ENCODE data around the gene TMEM97.
"Not testable (repeated sequence)": the region's sequence is repeated elsewhere in the genome, so short reads cannot be mapped to it uniquely, and the experiment has no call there.

Gene TMEM97

GRCh38 chr17:28338769-28339212 is 19.8 kb downstream of the TMEM97 start:
- not testable (repeated sequence) for DNase-seq

DNA sequence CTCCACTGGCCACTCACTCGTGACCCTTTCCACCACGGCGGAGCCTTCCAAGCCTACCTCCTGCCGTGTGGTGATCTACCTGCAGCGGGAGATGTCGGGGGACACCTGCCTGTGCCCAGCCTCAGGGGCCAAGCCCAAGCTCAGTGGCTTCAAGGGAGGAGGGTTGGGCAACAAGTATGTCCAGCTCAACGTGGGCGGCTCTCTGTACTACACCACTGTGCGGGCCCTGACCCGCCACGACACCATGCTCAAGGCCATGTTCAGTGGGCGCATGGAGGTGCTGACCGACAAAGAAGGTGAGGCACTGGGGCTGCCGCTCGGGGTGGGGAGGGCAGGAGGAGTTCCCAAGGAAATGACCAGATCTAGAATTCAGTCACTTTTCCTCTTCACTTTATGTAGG is 20.4 kb downstream of the TMEM97 start:
- no peak for DNase-seq

DNA sequence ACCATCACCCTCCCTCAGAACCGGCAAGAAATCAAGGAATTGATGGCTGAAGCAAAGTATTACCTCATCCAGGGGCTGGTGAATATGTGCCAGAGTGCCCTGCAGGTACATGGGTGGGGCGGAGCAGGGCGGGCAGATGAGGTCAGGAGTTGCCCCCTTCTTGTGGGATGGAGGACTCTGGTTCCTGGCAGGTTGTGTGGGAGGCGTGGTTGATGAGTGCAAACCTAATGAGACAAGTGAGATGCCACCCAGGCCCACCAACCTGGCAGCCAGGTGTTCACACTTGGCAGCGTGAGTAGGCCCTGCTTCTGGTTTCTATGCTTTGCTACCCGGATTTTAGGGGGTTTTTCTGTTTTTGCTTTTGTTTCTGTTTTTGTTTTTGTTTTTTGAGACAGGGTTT is 21.4 kb downstream of the TMEM97 start:
- no peak for DNase-seq

DNA sequence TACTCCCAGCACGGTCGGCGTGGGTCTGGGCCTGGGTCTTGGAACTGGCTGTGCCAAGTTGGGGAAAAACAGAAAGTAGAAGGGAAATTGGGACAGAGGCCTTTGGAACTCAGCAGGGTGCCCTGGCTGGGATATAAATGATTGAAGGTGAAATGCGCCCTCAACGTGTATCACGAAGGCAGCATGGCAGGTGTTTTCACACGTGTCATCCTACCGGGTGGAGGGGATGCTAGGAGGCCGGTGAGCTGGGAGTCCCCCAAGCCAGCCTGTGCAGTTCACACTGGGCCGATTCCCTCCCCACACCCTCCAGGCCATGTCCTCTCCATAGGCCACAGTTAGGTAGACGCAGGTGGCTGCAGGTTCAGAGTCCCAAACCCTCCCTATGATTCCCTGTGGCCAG is 22.5 kb downstream of the TMEM97 start:
- DNase-seq = no peak

DNA sequence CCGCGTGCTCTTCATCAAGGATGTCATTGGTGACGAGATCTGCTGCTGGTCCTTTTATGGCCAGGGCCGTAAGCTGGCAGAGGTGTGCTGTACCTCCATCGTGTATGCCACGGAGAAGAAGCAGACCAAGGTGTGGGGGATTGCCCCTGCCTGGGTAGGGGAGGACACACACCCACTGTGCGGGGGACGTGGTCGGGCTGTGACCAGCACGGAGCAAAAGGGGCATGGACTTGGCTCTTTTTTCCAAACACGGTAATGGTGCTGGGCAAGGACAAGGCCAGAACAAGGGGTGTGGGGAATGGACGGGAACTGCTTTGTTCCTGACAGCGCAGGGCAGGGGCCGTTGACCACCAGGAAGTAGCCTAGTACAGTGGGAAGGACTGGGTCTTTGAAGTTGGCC is 23.3 kb downstream of the TMEM97 start:
- no peak for DNase-seq

- no peak for DNase-seq
Observed at GRCh38 chr17:28343491-28343932, 24.5 kb downstream of the TMEM97 start.

- no peak for DNase-seq
Observed at GRCh38 chr17:28344011-28344410, 25.0 kb downstream of the TMEM97 start.

DNA sequence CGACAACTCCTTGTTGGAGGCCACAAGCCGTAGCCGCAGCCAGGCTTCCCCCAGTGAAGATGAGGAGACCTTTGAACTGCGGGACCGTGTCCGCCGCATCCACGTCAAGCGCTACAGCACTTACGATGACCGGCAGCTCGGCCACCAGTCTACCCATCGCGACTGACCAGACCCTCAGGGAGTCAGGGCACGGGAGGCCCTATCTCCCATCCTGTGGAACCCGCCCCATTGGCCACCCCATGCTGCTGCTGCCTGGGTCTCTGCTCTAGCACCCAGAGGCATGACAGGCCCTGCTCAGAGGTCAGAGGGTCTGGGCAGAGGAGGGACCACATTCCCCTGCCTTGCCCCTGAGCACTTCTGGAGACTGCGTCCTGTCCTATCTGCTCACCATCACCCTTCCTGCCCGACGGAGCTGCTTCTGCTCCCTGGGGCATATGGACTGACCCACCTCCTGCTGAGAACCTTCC is 25.5 kb downstream of the TMEM97 start:
- DNase-seq = no peak

GRCh38 chr17:28345419-28346198 is 26.6 kb downstream of the TMEM97 start:
- DNase-seq = no peak

DNA sequence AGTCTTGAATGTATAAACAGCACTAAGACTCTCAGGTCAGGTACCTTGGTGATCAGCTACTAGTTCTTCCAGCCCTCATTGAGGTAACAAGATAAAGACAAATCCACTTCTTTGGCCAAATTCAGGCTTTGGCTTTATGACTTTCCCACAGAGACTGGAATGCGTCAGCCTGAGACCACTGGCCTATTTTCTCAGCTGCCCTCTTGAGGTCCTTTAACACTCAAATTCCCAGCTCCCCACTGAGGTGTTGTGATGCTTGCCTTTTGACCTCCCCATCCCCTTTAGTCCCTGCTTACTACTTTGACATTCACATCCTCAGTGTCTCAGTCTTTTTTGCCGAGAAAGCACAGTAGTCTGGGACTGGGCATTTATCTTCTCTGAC is 27.2 kb downstream of the TMEM97 start:
- DNase-seq = no peak

DNA sequence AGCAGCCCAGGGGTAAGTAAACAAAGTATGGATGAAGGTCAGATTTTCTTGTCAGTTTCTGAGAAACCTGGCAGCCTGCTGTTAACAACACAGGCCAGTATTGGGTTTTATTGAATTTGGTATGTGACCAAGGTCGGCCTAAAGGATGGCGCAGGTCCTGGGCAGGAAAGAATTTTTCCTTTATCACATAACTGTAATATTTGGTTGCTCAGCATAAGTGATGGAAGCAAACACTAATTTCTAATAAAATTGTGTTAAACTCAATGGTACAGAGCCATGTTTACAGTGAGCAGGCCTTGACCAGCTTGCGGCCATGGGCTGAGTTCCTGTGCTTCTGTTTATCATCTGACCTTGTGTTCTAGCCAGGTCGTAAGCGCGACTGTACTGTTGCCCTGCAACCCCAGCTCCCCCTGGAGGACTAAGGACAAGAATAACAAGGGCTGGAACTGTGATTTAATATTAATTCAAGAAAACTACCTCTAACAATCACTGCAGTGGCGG is 27.8 kb downstream of the TMEM97 start:
- no peak for DNase-seq

- peak; percentile 51 for DNase-seq
Observed at GRCh38 chr17:28347261-28347891, 28.4 kb downstream of the TMEM97 start.

- no peak for DNase-seq
Observed at GRCh38 chr17:28348979-28349378, 30.0 kb downstream of the TMEM97 start.

- DNase-seq = no peak
Observed at GRCh38 chr17:28350271-28350670, 31.3 kb downstream of the TMEM97 start.

DNA sequence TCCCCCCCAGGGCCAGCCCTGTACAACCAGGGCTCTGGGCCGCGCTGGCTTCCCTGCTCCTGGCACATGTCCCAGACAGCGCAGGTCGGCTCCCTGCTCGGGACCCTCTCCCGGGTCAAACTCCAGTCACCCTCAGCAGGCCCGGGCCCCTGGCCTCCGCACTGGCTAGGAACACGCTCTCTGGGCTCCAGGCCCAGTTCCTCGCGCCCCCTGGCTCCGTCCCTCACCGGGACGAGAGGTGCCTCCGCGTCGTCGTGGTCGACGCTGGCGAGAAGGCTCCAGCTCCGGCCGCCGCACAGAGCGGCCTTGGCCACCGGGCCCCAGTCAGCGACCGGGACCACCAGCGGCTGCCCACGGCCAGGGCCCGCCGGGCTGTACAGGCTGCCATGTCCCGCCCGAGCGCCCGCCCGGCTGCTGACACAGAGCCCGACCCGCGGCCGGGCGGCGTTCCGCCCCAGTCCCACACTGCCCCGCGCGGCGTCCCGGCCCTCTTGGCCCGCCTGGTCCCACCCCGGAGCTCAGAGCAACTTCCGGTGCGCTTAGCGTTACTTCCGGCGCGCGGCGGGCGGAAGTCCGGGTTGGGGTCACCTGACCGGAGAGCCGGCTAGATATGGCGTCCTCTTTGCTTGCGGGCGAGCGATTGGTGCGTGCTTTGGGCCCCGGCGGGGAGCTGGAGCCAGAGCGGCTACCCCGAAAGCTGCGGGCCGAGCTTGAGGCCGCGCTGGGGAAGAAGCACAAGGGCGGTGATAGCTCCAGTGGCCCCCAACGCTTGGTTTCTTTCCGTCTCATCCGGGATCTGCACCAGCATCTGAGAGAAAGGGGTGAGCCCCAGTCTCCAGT is 38.3 kb downstream of the TMEM97 start, which contains the start of gene POLDIP2:
Gene POLDIP2, minus strand, starts transcription at position 467 of the 840 bp plus-strand sequence. Its CDS starts 79 bp downstream, at position 388.
- peak; percentile 92 for DNase-seq

GRCh38 chr17:28357901-28358197 is 38.8 kb downstream of the TMEM97 start:
- no peak for DNase-seq

DNA sequence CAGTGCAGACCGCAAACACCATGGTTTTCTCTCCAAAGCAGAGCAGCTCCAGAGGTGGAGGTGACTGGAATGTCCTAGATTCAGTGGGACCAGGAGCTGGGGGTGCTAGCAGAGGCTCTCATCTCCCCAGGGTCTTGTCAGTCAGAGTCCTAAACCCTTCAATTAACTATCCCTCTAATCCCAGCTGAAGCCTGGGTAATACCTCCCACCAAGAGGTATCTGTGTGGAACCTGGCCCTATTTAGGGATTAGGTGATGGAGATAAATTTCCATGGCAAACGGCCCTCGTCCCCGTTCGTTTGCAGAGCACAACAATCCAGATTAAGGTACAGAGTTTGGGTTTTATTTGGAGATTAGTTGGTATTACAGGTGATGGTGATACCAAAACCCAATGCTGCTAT is 44.2 kb downstream of the TMEM97 start:
- no peak for DNase-seq

DNA sequence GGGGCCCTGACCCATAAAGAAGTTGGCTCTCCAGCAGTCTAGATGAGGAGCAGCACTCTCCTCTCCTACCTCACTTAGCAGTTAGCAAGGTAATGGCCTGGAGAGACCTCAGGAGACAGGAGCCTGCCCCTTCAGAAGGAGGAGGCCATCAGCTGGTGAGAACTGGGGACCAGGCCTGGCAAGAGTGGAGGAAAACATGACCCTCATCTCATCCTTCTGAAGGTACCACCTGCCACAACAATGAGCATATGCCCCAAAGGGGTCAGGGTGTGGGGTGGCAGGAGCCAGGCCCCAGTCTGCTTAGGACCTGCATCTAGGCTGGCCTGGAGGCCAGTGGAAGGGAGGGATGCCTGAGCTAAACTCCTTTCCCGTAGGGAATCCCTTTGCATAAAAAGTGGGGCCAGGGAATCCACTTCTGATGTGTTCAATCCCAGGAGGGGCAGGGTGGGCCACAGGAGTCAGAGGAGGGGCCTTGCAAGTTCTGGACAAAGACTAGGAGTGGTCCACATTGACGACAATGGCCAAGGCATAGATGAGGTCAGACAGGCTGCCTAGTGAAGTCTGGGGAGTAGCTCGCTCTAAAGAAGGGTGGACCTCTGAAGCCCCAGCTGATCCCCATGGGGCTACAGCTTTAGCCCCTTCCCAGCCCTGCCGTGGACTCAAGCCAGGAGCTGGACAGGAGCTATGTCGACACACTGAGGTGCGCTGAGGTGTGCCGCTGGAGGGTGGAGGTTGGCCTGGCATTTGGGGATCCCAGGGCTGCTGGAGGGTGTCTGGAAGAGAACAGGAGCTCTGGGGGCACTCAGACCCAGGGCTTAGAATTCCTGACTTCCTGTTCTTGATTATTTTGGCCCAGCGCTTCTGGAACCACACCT is 45.0 kb downstream of the TMEM97 start:
- DNase-seq = no peak

DNA sequence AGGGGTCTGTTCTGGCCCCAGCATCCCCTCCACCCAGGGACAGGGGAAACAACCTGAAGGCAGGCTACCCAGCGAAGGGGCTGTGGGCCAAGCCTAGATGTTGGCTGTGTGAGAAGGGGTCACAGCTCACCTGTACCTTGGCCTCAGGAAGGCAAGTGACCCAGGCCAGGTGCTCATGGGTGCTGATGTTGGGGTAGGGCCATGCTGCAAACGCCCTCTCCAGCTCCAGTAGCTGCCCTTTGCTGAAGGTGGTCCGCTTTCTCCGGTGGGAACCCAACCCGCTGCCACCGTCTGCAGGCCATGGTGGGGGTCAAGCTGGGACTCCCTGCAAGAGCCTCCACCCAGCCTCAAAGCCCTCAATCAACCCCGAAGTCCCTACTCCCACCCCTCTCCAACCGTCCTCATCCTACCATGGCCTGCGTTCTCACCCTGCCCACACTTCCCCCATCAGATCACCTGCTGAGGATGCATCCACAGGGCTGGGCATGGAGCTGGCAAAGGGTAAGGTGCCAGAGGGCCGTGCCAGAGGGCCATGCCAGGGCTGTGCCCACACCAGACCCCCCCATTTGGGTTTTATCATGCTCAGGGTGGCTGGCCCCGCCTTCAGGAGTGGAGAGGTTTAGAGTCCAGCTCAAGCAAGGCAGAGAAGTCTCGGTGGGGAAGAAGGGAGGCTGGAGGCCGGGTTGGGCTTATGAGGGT is 45.8 kb downstream of the TMEM97 start, which contains the start of gene SEBOX:
Gene SEBOX, minus strand, starts transcription at position 535 of the 699 bp plus-strand sequence. Its CDS starts 48 bp downstream, at position 487.
- no peak for DNase-seq

DNA sequence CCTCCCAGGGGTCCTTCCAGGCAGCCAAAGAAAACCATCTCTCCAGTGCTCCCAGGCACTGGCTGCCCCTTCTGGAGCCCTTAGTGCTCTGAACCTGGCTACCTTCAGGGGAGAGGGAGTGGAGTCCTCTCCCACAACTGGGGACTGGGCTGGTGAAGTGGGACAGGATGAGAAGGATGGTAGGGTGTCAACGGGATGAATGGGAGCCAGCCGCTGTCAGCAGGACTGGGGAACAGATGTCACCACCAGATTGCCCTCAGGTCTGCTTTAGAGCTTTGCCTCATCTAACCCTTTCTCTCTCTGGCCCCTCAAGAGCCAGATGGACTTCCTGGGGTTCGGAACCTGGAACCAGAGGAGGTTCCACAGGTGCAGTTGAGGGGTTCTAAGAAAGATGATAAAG is 46.5 kb downstream of the TMEM97 start:
- DNase-seq = no peak

DNA sequence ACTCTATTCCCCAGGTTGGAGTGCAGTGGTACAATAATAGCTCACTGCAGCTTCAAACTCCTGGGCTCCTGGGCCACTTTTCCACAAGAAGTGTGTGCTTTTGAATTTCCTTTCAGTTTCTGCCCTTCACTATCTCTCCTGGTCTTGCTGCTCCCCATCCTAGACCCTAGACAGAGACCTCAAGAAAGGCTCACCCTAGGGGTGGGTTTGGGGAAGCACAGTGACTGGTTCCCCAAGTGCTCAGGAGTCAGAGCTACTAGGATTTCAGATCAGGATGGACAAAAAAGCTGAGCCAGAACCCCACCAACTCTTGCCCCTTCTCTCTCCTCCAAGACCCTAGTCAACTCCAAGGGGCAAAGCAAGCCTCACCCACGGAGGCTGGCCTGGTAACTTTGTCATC is 47.6 kb downstream of the TMEM97 start:
- no peak for DNase-seq
